GM19239 (cell line): ENCODE measurements around the gene CCDC70.
"Not testable (repeated sequence)": the region's sequence is repeated elsewhere in the genome, so short reads cannot be mapped to it uniquely, and the experiment has no call there.

Experiments used
- DNase-seq: peaks from one replicate; pipeline ENCODE4 v3.0.0; 2011; ENCODE audit warnings: low spot score; ENCODE audit not compliant: insufficient read length
- FAIRE-seq: peaks from 2 replicates; lab custom pipeline; 2011; peaks lifted over from hg19 to GRCh38; lab: Jason Lieb, UNC

CCDC70 gene

GRCh38 chr13:51861723-51862300 is at the start of gene CCDC70:
CCDC70 (plus strand) TSS chr13:51861969; CDS start chr13:51865412, 3,443 bp downstream.
- no peak for DNase-seq
- no peak for FAIRE-seq

- DNase-seq (no peak), FAIRE-seq (no peak)
Observed at GRCh38 chr13:51814071-51814470, 47.7 kb upstream of the CCDC70 start.

- peak; percentile 63 for DNase-seq
- FAIRE-seq, result peak; percentile 99
Observed at GRCh38 chr13:51814825-51815650, 46.7 kb upstream of the CCDC70 start.

GRCh38 chr13:51815848-51816247 is 45.9 kb upstream of the CCDC70 start:
- no peak for DNase-seq

GRCh38 chr13:51816604-51817249 is 45.0 kb upstream of the CCDC70 start:
- DNase-seq (no peak), FAIRE-seq (no peak)

More at GRCh38 chr13:51815848-51816247, 45.9 kb upstream of the CCDC70 start:
- no peak for FAIRE-seq

GRCh38 chr13:51817717-51818116 is 44.1 kb upstream of the CCDC70 start:
- FAIRE-seq (no peak), DNase-seq (no peak)

GRCh38 chr13:51818276-51818675 is 43.5 kb upstream of the CCDC70 start:
- no peak for DNase-seq
- FAIRE-seq, result no peak

GRCh38 chr13:51818781-51819511 is 42.8 kb upstream of the CCDC70 start:
- FAIRE-seq (peak; percentile 79), DNase-seq (no peak)

- FAIRE-seq (no peak), DNase-seq (no peak)
Observed at GRCh38 chr13:51819544-51819943, 42.2 kb upstream of the CCDC70 start.

- FAIRE-seq (peak; percentile 51), DNase-seq (no peak)
Observed at GRCh38 chr13:51820016-51820597, 41.7 kb upstream of the CCDC70 start.

- FAIRE-seq, result no peak
Observed at GRCh38 chr13:51821606-51822005, 40.2 kb upstream of the CCDC70 start.

GRCh38 chr13:51822106-51822815 is 39.5 kb upstream of the CCDC70 start:
- no peak for DNase-seq
- no peak for FAIRE-seq

More at GRCh38 chr13:51821606-51822005, 40.2 kb upstream of the CCDC70 start:
- no peak for DNase-seq

GRCh38 chr13:51823359-51823758 is 38.4 kb upstream of the CCDC70 start:
- peak; percentile 18 for FAIRE-seq
- DNase-seq, result no peak

- DNase-seq (no peak), FAIRE-seq (no peak)
Observed at GRCh38 chr13:51823863-51824262, 37.9 kb upstream of the CCDC70 start.

GRCh38 chr13:51824712-51825111 is 37.1 kb upstream of the CCDC70 start:
- DNase-seq, result not testable (repeated sequence)
- FAIRE-seq, result peak; percentile 53

- DNase-seq (no peak), FAIRE-seq (no peak)
Observed at GRCh38 chr13:51825165-51825592, 36.6 kb upstream of the CCDC70 start.

- FAIRE-seq, result no peak
Observed at GRCh38 chr13:51825681-51826254, 36.0 kb upstream of the CCDC70 start.

GRCh38 chr13:51826606-51827005 is 35.2 kb upstream of the CCDC70 start:
- no peak for DNase-seq
- FAIRE-seq, result no peak

More at GRCh38 chr13:51825681-51826254, 36.0 kb upstream of the CCDC70 start:
- no peak for DNase-seq

- no peak for FAIRE-seq
- DNase-seq, result no peak
Observed at GRCh38 chr13:51827254-51827653, 34.5 kb upstream of the CCDC70 start.
